ENCODE data around the gene SLC6A6. TPM values are rescaled to one million over a fixed set of nuclear protein-coding genes. Genes with fewer than 3 reads are reported as not detected.

Gene SLC6A6
- total and polyA plus RNA-seq, 2 donors (not counting 1 experiment from before 2014, with no cell fraction given) = 8.9 to 24.0 TPM

DNA sequence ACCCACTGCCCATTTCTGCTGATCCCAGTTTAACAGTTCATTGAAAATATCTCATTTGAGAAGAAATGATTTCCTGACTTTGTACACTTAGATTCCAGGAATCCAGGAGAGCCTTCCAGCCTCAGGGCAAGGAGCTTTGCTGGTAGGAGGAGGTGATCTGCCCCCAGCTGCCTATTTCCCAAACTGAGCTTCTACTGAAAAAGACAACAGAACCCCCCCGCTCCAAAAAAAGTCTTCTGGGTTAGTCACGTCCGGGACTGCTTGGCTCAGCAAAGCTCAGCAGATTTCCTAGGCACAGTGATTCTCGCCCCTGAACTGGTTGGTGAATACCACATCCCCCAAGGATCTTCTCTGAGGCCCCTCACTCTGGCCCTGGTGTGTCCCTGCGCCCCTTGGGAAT is 13.1 kb downstream of the SLC6A6 start:
- H3K4me2 ChIP-seq (ENCODE audit: extremely low read depth, insufficient read depth, low read length) = no peak overlapping the region
- H3K27ac ChIP-seq (ENCODE audit: insufficient read depth, low read length) = no peak overlapping the region
- peaks cover 8% of the 10 kb centered on the region for H3K79me2 ChIP-seq (ENCODE audit: control insufficient read depth, insufficient read depth, low read length)
- H3K9ac ChIP-seq (ENCODE audit: insufficient read depth, low read length) = no peak overlapping the region
- no peak overlapping the region for H3K4me3 ChIP-seq (replicated peaks in 1 of 4; ENCODE audit: control extremely low read depth in 1 of 4, insufficient read depth in 1 of 4, low read depth in 3 of 4, low read length in 4 of 4)
- TF ChIP-seq, protein P1, sequence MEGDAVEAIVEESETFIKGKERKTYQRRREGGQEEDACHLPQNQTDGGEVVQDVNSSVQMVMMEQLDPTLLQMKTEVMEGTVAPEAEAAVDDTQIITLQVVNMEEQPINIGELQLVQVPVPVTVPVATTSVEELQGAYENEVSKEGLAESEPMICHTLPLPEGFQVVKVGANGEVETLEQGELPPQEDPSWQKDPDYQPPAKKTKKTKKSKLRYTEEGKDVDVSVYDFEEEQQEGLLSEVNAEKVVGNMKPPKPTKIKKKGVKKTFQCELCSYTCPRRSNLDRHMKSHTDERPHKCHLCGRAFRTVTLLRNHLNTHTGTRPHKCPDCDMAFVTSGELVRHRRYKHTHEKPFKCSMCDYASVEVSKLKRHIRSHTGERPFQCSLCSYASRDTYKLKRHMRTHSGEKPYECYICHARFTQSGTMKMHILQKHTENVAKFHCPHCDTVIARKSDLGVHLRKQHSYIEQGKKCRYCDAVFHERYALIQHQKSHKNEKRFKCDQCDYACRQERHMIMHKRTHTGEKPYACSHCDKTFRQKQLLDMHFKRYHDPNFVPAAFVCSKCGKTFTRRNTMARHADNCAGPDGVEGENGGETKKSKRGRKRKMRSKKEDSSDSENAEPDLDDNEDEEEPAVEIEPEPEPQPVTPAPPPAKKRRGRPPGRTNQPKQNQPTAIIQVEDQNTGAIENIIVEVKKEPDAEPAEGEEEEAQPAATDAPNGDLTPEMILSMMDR (conservative IDR thresholded peaks at IDR 0.05 in 1 of 2, IDR thresholded peaks at IDR 0.05 in 1 of 2; ENCODE audit: low read depth in 1 of 2, low read length in 2 of 2) = no peak
- no peak for TF ChIP-seq EZH2 (IDR thresholded peaks at IDR 0.05; ENCODE audit: low read length, missing control alignments)
- peaks cover 14% of the 10 kb centered on the region for H3K4me1 ChIP-seq (ENCODE audit: control insufficient read depth, extremely low read depth, insufficient read depth, low read length)
- H2AFZ ChIP-seq (ENCODE audit: low read length) = no peak overlapping the region
- H3K27me3 ChIP-seq (ENCODE audit: control insufficient read depth, insufficient read depth, low read length) = no peaks in the 10 kb centered on the region
- no peaks in the 10 kb centered on the region for H3K36me3 ChIP-seq (ENCODE audit: control insufficient read depth, insufficient read depth, low read length)
- peak in 1 of 2 donors; percentile 55 for DNase-seq (ENCODE audit: low read depth in 2 of 2)
- no peaks in the 10 kb centered on the region for H3K9me3 ChIP-seq (ENCODE audit: control insufficient read depth, insufficient read depth, low read depth, low read length)
- H4K20me1 ChIP-seq (ENCODE audit: control insufficient read depth, extremely low read depth, insufficient read depth, low read length) = no peaks in the 10 kb centered on the region

DNA sequence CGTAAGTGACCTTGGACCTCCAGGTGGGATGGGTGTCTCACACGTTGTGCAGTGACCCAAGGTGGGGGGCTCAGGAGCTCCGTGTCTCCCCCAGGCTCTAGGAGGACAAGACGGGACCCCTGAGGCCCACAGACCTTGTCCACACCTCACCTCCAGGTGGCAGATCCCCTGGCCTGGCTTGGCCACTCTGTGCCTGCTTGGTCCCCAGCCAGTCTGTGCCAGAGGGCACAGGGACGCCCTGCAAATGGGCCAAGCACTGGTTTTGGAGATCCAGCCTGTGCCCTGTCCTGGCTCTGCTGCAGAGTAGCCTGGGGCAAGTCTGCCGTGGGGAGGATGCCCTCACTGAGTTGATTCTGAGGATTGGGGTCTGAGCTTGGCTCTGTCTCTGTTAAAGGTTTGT is 14.0 kb downstream of the SLC6A6 start:
- TF ChIP-seq EZH2 (IDR thresholded peaks at IDR 0.05; ENCODE audit: low read length, missing control alignments) = no peak
- TF ChIP-seq, protein P1 (conservative IDR thresholded peaks at IDR 0.05 in 1 of 2, IDR thresholded peaks at IDR 0.05 in 1 of 2; ENCODE audit: low read depth in 1 of 2, low read length in 2 of 2) = no peak
- Histone ChIP-seq H4K20me1 (ENCODE audit: control insufficient read depth, extremely low read depth, insufficient read depth, low read length) (no peaks in the 10 kb centered on the region), H3K27ac (ENCODE audit: insufficient read depth, low read length) (no peak overlapping the region), H2AFZ (ENCODE audit: low read length) (no peak overlapping the region), H3K79me2 (ENCODE audit: control insufficient read depth, insufficient read depth, low read length) (peaks cover 5% of the 10 kb centered on the region), H3K4me3 (replicated peaks in 1 of 4; ENCODE audit: control extremely low read depth in 1 of 4, insufficient read depth in 1 of 4, low read depth in 3 of 4, low read length in 4 of 4) (no peak overlapping the region), H3K4me2 (ENCODE audit: extremely low read depth, insufficient read depth, low read length) (no peak overlapping the region), H3K36me3 (ENCODE audit: control insufficient read depth, insufficient read depth, low read length) (no peaks in the 10 kb centered on the region), H3K9me3 (ENCODE audit: control insufficient read depth, insufficient read depth, low read depth, low read length) (no peaks in the 10 kb centered on the region), H3K9ac (ENCODE audit: insufficient read depth, low read length) (no peak overlapping the region), H3K27me3 (ENCODE audit: control insufficient read depth, insufficient read depth, low read length) (no peaks in the 10 kb centered on the region), H3K4me1 (ENCODE audit: control insufficient read depth, extremely low read depth, insufficient read depth, low read length) (peaks cover 10% of the 10 kb centered on the region)
- no peak for DNase-seq (ENCODE audit: low read depth in 2 of 2)

DNA sequence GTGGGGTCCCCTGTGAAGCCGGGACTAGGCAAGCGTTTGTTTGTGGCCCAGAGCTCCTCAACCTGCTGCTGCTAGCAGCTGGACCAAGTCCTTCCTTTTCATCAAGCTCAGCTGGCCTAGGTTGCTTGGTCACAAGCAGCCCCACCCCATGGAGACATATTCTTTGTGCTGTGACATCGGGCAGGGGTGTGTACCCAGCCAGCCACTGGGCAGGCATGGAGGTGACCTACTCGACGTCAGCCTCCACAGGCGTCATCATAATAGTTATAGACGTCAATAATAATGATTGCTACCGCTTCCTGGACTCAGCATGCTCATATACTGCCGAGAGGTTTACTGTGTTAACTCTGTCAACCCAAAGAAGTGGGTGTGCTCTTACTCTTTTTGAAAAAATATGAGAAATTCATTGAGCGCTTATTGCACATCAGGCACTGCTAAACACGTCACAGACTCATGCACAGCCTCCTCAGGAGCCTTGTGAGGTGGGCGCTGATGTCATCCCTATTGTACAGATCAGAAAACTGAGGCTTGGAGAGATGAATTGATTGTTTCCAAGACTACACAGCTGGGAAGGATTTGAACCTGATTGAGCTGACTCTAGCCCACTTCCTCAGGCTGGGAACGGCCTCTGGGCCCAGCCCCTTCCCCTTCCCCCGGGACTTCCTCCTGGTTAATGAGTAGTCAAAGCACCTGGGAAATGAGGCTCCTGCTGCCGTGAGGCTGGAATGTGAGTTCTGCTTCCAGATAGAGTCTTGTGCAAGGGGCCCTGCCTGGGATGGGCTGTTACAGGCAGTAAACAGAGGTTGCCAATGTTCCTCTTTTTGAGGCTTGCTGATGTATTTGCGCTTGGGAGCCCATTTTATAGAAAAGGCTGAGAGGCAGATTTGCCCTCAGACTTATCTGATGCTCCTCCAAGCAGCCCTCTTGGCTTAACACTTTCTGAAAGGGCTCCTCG is 16.2 kb downstream of the SLC6A6 start:
- no peak for DNase-seq (ENCODE audit: low read depth in 2 of 2)
- Histone ChIP-seq H3K79me2 (ENCODE audit: control insufficient read depth, insufficient read depth, low read length) (peaks cover 2% of the 10 kb centered on the region), H3K36me3 (ENCODE audit: control insufficient read depth, insufficient read depth, low read length) (no peaks in the 10 kb centered on the region), H3K4me3 (replicated peaks in 1 of 4; ENCODE audit: control extremely low read depth in 1 of 4, insufficient read depth in 1 of 4, low read depth in 3 of 4, low read length in 4 of 4) (no peak overlapping the region), H3K4me1 (ENCODE audit: control insufficient read depth, extremely low read depth, insufficient read depth, low read length) (peaks cover 4% of the 10 kb centered on the region), H3K9me3 (ENCODE audit: control insufficient read depth, insufficient read depth, low read depth, low read length) (no peaks in the 10 kb centered on the region), H4K20me1 (ENCODE audit: control insufficient read depth, extremely low read depth, insufficient read depth, low read length) (no peaks in the 10 kb centered on the region), H3K27me3 (ENCODE audit: control insufficient read depth, insufficient read depth, low read length) (no peaks in the 10 kb centered on the region), H3K27ac (ENCODE audit: insufficient read depth, low read length) (no peak overlapping the region), H3K9ac (ENCODE audit: insufficient read depth, low read length) (no peak overlapping the region), H3K4me2 (ENCODE audit: extremely low read depth, insufficient read depth, low read length) (no peak overlapping the region), H2AFZ (ENCODE audit: low read length) (no peak overlapping the region)
- TF ChIP-seq, protein P1 (conservative IDR thresholded peaks at IDR 0.05 in 1 of 2, IDR thresholded peaks at IDR 0.05 in 1 of 2; ENCODE audit: low read depth in 1 of 2, low read length in 2 of 2) = no peak
- no peak for TF ChIP-seq EZH2 (IDR thresholded peaks at IDR 0.05; ENCODE audit: low read length, missing control alignments)
